SK-N-MC (cell line): ENCODE measurements around the gene KRTAP5-1.

Source experiments
- EZH2 ChIP-seq: fragments of 200-600 bp; sonication (generic); IDR thresholded peaks from one replicate; pipeline ENCODE4 v1.6.1; 2017; ENCODE audit warnings: antibody characterized with exemption
- POLR2AphosphoS5 ChIP-seq: IDR thresholded peaks from 2 replicates; pipeline ENCODE4 v1.6.1; 2012; ENCODE audit warnings: mild to moderate bottlenecking, low read depth, low read length, borderline replicate concordance

GRCh38 chr11:1567052-1567720 is 17.9 kb downstream of the KRTAP5-1 start:
- no peak for TF ChIP-seq EZH2
- TF ChIP-seq POLR2AphosphoS5, result no peak
